Pancreas (tissue), 10 donors: ENCODE measurements around the gene OR10H3. TPM values are rescaled to one million over a fixed set of nuclear protein-coding genes. Genes with fewer than 3 reads are reported as not detected.
"Not testable (repeated sequence)": the region's sequence is repeated elsewhere in the genome, so short reads cannot be mapped to it uniquely, and the experiment has no call there.

Experiments used
- ATAC-seq, 4 donors: fragments of 200-7000 bp; cut with Tn5 transposase; one replicate each; pipeline versions ENCODE4 v1.8.0 to v1.9.1; 2020; ENCODE audit warnings: mild to moderate bottlenecking in 4 of 4, moderate library complexity in 4 of 4
- DNase-seq, 6 donors: peaks; one replicate each; pipeline ENCODE4 v3.0.0-alpha.2; 2020
- FAIRE-seq: peaks from 2 replicates; lab custom pipeline; 2012; peaks lifted over from hg19 to GRCh38; lab: Jason Lieb, UNC
- H3K27ac ChIP-seq, 4 donors: fragments of 200-600 bp; sonication (generic); 1 replicate in 3 of 4; 2 replicates in 1 of 4; pipeline versions ENCODE4 v1.5.0 to v1.8.0; 2020
- H3K27me3 ChIP-seq, 4 donors: fragments of 200-600 bp; one replicate each; pipeline ENCODE4 v1.8.0; 2021
- H3K36me3 ChIP-seq, 3 donors: fragments of 200-600 bp; sonication (generic) in 1 of 3; one replicate each; pipeline versions ENCODE4 v1.5.0 to v1.8.0; 2020 to 2021
- H3K4me1 ChIP-seq, 3 donors: fragments of 200-600 bp; one replicate each; pipeline ENCODE4 v1.8.0; 2021
- H3K4me3 ChIP-seq, 4 donors: fragments of 200-600 bp; sonication (generic) in 2 of 4; one replicate each; pipeline versions ENCODE4 v1.5.0 to v1.8.0; 2020 to 2021
- H3K9me3 ChIP-seq, 4 donors: fragments of 200-600 bp; one replicate each; pipeline ENCODE4 v1.8.0; 2021
- CTCF ChIP-seq, 4 donors: fragments of 200-600 bp; sonication (generic) in 3 of 4; IDR thresholded peaks; one replicate each; pipeline versions ENCODE4 v1.5.0 to v1.8.0; 2021; ENCODE audit warnings: antibody characterized with exemption in 4 of 4
- WGBS, 2 donors: extraction: QIAGEN DNeasy Blood & Tissue Kit; methylation state at CpG; one replicate each; pipeline ENCODE4 v1.1.7; 2013; 5-methylcytosine and 5-hydroxymethylcytosine counted together
- intact Hi-C, 3 donors: fragments of 100-400 bp; cut with DNase I; formaldehyde crosslinking; loops; one replicate each; pipeline versions ENCODE4 v1.11.1 to v1.14.2; 2022
- polyA plus RNA-seq, 2 donors: library from polyadenylated mRNA; stranded (reverse); fragments of 200-250 nt; gene quantifications; one replicate each; pipeline ENCODE4 v1.2.3, GENCODE V29; 2013
- total RNA-seq, 6 donors: library from RNA; stranded (reverse); fragmentation: NEBNext Ultra II Directional in 4 of 6; extraction: Animal tissue kit (Norgen Biotek cat#: 25700) in 4 of 6; gene quantifications; one replicate each; pipeline versions ENCODE4 v1.2.1 to v1.2.4, GENCODE V29; 2021 to 2023
- donor health status: healthy with polysubstance abuse.
- donor health status: DM: no; HTN: no; CAD: no; lungs with moderate emphysema.
- donor health status: DM: no; HTN: no; CAD: no.
- donor health status: control.
- donor health status: control.
- donor health status: Bipolar disorder and iron deficiency.
- donor health status: DM: yes; HTN: yes; CAD: no.
- donor health status: DM: no; HTN: no; CAD: no.
- donor health status: DM: no; HTN: no; CAD: no.
- donor health status: DM: yes; HTN: yes; CAD: no.

The OR10H3 gene
- total and polyA plus RNA-seq, 8 donors = not detected

GRCh38 chr19:15758379-15758778 lies 20.6 kb downstream of the OR10H3 start:
- intact Hi-C loops = no loop called here
- H3K9me3 ChIP-seq = no peaks in the 10 kb centered on the region
- 31% methylated on average over 2 of the region's 2 CpGs for WGBS, 2 donors
- ATAC-seq = no peak
- no peak for TF ChIP-seq CTCF (IDR thresholded peaks at IDR 0.05)
- no peaks in the 10 kb centered on the region for H3K4me1 ChIP-seq
- H3K4me3 ChIP-seq = no peak overlapping the region
- H3K27me3 ChIP-seq = peaks cover 0 to 13% (median 5%) of the 10 kb centered on the region in 4 donors
- no peaks in the 10 kb centered on the region for H3K36me3 ChIP-seq
- FAIRE-seq = no peak
- DNase-seq = no peak
- H3K27ac ChIP-seq = no peak overlapping the region

GRCh38 chr19:15759962-15760565 lies 22.3 kb downstream of the OR10H3 start:
- no peaks in the 10 kb centered on the region for H3K36me3 ChIP-seq
- no peak overlapping the region for H3K27ac ChIP-seq
- no peak for DNase-seq
- no peaks in the 10 kb centered on the region for H3K4me1 ChIP-seq
- H3K27me3 ChIP-seq = peaks cover 0 to 13% (median 3%) of the 10 kb centered on the region in 4 donors
- H3K4me3 ChIP-seq = no peak overlapping the region
- no peak for ATAC-seq
- H3K9me3 ChIP-seq = no peaks in the 10 kb centered on the region
- intact Hi-C loops = no loop called here
- no peak for TF ChIP-seq CTCF (IDR thresholded peaks at IDR 0.05)
- FAIRE-seq = no peak
- 28 to 29% methylated on average over 28 of the region's 28 CpGs for WGBS, 2 donors

- Histone ChIP-seq H3K27ac (no peak overlapping the region), H3K36me3 (no peaks in the 10 kb centered on the region), H3K4me1 (no peaks in the 10 kb centered on the region), H3K9me3 (no peaks in the 10 kb centered on the region), H3K27me3 (no peaks in the 10 kb centered on the region), H3K4me3 (no peak overlapping the region)
- intact Hi-C loops = no loop called here
- 19 to 28% methylated on average over 6 of the region's 6 CpGs for WGBS, 2 donors
- no peak for TF ChIP-seq CTCF (IDR thresholded peaks at IDR 0.05)
- DNase-seq (no peak), FAIRE-seq (no peak), ATAC-seq (no peak)
Observed at GRCh38 chr19:15769586-15769985, 31.8 kb downstream of the OR10H3 start.

- H3K4me3 ChIP-seq, H3K9me3 ChIP-seq, H3K27ac ChIP-seq, DNase-seq, H3K36me3 ChIP-seq, ATAC-seq, H3K27me3 ChIP-seq, intact Hi-C loops, FAIRE-seq, H3K4me1 ChIP-seq: not testable (repeated sequence)
- 59 to 61% methylated on average over 3 of the region's 3 CpGs for WGBS, 2 donors
Observed at GRCh38 chr19:15774159-15774558, 36.4 kb downstream of the OR10H3 start.

DNA sequence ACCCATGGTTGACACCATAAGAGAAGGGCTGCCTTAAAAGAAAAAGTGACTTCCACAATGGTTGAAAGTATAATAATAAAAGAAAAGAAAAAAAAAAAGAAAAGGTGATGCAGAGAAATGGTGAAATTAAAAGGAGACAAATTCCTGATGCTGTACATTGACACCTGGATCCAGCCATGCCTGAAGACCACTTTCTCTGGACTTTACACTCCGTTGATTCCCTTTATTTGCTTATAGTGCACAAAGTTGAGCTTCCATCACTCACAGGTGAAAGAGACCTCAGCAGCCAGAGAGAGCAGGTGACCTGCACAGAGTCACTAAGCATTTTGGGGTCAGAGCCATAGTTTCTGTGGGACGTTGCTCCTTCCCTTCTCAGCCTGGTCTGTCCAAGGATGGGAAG lies 37.5 kb downstream of the OR10H3 start:
- Histone ChIP-seq H3K9me3 (no peaks in the 10 kb centered on the region), H3K36me3 (no peaks in the 10 kb centered on the region), H3K4me1 (no peaks in the 10 kb centered on the region), H3K27ac (no peak overlapping the region), H3K27me3 (no peaks in the 10 kb centered on the region), H3K4me3 (no peak overlapping the region)
- no peak for TF ChIP-seq CTCF (IDR thresholded peaks at IDR 0.05)
- intact Hi-C loops = no loop called here
- WGBS, 2 donors = 37 to 48% methylated on average over 2 of the region's 2 CpGs
- ATAC-seq (no peak), FAIRE-seq (no peak), DNase-seq (no peak)
